Stimulated activated naive CD4-positive, alpha-beta T cell (primary cell): Measurements from ENCODE around the gene ARHGDIA.
"Not testable (repeated sequence)": the region's sequence is repeated elsewhere in the genome, so short reads cannot be mapped to it uniquely, and the experiment has no call there.

ENCODE experiments used
- DNase-seq, 6 experiments: peaks; one replicate each; lab custom pipeline; 2025; lab: John Stamatoyannopoulos, UW

Gene ARHGDIA

DNA sequence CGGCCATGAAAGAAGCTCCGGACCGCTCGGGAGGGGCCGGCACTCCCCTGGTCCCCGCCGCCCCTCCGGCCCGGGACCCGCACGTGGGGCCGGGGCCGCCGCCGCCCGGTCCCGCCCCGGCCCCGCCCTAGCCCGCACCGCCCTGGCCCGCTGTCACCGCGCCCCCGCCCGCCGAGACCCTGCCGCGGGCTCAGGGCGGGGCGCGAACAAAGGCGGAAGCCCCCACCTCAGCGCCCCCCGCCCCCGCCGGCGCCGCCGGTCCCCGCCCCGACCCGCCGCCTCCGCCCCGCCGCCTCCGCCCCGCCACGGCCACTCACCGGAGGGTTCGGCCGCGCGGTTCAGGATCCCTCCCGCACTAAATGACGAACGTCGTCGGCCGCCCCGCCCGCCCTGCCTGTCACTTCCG, at the start of gene ARHGDIA:
ARHGDIA (minus strand) TSS at position 357 of the 406 bp plus-strand sequence. CDS start 1,407 bp downstream, outside the sequence.
- DNase-seq, result no peak

DNA sequence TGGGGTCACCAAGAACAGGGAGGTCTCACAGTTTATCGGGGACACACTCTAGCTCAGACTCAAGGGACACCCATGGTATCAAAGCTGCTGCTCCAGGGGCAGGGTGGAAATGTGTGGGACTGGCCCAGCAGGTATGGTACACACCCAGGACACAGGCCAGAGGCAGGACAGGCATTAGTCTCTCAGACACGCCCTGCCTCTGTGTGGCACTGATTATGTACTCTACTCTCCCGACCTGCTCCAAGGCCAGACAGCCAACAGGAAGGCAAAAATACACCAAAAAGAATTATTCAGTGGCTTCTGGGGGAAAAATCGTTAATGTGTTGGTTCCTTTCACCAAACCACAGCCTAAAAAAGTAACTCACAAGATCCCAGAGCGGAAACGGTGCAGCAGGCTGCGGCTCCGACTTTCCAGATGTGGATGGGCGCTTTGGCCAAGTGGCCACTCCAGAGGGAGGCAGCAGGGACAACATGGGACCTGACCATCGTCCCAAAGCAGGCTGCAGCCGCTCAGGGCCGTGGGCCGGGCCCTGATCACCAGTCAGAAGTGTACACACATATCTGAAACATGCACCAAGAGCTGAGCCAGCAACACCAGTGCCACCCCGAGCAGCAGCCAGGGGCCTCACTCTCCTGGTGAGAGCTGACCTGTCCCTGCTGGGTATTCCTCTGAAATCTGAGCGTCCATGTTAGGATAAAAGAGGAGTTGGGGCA, 47.9 kb upstream of the ARHGDIA start:
- no peak for DNase-seq

DNA sequence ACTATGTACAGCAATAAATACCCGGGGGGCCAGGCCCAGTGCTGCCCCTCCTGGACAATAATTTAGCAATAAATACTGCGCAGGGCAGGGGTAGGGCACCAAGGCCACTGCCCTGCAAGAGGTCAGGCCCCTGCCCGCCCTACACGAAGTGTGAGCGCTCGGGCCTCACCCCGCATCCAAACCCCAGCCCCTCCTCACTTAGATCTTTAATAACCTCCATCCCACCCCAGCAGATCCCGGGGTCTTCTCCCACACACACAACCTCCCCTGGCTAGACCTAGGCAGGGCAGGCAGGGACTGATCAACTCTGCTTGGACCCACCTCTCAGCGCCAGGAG, 47.2 kb upstream of the ARHGDIA start:
- DNase-seq, result not testable (repeated sequence)

DNA sequence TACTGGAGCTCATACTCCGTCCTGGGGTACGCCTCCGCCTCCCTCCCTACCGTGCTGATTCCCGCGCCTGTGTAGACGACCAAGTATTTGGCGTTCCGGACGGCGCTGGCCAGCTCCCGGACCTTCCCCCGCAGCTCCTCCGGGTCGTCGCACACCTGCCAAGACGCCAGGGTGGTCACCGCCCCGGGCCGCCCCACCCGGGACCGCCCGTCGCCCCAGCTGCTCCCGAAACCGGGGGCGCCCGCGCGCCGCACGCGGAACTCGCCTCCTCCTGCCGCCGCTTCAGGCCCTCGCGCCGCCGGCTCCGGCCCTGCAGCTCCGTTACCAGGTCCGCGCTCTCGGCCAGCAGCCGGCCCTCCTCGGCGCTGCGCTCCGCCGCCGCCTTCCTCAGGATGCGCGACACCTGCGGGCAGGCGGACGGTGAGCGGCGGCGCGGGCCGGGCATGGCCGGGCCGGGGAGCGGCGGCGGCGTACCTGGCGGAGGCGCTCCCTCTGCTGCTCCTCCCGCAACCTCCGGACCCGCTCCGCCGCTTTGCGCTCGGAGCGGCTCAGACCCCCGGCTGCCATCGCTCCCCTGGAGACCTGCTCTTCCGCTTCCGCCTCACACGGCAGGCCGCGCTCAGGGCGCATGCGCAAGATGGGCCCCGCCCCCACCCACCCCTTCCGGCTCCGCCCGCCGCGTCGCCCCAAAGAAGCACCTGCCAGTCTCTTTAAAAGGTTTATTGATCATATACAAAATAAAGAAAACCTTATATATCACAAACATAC, 46.6 kb upstream of the ARHGDIA start, which contains the start of gene SIRT7:
SIRT7 (minus strand) TSS at position 612 of the 768 bp plus-strand sequence; CDS start at position 567, 45 bp downstream.
- peak; percentile 80 to 93 (median 86) for DNase-seq

DNA sequence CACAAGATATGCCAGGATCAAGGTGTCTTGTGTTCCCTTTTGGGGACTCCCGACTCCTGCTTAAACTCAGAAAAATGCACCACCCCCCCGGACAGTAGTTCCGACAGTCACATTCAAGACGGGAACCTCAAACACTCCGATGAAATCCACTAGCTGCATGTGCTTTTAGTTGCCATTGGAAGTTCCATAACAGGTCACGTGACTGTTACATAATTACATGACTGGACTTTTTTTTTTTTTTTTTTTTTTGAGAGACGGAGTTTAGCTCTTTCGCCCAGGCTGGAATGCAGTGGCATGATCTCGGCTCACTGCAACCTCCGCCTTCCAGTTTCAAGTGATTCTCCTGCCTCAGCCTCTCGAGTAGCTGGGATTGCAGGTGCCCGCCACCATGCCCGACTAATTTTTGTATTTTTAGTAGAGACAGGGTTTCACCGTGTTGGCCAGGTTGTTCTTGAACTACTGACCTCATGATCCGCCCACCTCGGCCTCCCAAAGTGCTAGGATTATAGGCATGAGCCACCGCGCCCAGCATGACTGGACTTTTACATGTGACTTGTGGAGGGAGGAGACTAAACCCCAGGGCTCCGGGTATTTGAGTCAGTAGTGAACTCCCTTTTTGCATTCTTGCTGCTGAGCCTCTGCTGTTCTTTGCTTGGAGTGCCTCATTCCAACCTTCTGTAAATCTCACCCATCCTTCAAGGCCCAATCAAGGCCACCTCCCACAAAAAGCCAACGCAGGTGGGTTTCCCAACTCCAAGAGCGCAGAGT, 45.3 kb upstream of the ARHGDIA start:
- no peak for DNase-seq

DNA sequence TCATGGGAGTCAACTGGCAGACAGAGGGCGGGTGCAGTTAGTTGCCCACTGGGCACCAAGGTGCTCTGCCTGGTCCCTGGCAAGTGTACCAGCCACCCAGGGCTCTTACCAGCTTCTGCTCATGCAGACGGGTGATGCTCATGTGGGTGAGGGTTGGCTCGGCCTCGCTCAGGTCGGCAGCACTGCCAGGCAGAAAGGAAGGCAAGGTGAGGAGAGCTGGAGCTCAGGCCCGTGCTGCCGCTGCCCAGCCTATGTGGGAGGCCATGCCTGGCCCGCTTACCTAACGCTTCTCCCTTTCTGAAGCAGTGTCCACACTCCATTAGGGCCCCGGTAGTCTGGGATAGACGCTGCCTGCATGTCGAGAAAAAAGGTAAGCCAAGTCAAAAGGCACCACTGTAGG, 44.2 kb upstream of the ARHGDIA start:
- no peak for DNase-seq

DNA sequence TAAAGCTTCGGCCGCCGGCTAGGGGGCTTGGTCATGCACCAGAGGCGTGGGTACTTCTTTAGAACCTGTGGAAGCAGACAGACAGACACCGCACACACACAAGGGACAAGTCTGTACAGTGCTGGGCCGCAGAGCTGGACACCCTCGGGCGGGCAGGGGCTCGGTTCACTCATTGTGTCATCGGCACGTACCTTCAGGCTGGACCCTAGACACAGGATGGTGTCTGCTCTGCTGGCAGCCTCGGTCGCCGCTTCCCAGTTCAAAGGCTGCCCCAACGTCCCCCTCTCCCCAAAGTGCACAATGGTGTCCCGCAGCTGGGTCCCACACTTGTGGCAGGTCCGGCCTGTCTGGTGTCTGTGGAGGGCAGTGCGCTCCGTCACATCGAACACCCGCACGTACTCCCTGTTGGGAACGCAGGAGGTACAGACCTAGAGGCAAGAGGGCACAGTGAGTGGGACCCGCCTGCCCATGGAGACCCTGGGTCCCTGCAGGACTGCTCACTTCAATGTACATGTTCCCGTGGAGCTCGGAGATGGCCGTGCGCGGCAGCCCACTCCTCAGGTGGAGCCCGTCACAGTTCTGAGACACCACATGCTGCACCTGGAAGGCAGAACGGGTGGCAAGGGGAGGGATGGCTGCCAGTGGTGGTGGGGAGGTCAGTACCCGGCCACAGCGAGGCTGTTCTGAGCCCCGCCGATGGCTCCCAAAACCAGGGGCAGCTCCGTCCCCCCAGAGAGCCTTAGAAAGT, 43.1 kb upstream of the ARHGDIA start:
- DNase-seq, result no peak

DNA sequence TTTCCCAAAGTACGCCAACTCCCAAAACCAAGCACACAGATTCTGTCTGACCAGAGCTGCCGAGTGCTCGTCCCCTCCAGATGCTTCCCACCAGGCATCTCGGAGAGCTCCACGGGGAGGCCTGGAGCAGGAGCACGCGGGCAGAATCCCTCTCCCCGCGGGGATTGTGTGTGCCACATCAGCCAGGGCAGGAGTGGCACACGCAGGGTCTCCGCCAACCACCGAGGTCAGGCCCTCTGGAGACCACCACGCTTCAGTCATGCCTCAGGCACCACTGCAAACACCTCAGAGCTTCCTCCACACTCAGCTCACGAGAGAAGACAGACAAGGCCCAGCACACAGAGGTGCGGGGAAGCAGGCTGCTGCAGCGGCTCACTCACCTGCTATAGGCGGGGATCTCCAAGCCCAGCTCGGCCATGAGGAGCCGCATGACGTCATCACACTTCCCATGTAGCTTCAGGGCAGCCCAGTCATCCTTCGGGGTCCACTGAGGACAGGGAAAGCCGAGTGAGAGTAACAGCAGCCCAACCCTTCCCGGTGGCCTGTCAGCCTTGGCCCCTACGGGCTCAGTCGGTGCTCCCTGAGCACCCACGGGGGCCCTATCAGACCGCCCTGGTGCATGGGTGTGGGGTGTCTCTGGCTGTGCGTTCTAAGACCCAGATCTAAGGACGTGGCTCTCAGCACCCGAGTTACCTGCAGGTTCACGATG, 42.4 kb upstream of the ARHGDIA start:
- DNase-seq, result no peak

DNA sequence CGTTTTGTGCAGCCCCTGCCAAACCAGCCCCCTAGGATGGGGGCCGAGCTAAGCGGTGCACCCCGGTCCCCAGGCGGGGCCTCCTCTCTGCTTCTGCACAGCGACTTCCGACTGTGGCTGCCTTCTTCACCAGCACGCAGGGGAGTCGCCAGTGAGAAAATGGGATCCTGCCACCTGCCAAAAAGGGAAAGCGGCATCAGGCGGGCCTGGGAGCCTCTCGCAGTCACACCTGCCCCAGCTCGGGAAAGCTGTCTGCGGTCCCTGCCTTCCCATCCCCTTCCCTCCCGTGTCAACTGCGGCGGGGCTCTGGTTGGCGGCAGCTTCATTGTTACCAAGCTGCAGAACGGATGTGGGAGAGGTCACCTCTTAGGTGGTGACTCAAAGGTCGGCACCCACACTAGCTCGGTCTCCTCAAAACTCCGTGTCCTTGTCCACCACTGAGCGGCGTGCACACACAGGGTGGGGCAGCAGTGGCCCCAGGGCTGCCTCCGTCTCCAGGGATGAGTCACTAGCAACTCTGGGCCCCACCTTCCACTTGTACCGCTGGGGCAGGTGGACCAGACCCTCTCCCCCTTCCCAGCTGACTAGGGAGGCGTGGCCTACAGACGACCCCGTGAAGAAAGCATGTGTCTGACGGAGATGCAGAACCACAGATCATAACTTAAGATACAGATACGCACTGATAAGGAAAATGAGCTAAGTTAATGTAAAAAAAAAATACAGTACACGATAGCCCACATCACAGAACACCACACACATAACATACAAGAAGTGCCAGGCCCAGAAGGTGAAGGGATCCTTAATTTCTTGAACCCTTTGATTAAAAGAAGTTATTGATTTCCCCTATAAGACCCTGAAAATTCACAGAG, 41.5 kb upstream of the ARHGDIA start:
- DNase-seq, result no peak

DNA sequence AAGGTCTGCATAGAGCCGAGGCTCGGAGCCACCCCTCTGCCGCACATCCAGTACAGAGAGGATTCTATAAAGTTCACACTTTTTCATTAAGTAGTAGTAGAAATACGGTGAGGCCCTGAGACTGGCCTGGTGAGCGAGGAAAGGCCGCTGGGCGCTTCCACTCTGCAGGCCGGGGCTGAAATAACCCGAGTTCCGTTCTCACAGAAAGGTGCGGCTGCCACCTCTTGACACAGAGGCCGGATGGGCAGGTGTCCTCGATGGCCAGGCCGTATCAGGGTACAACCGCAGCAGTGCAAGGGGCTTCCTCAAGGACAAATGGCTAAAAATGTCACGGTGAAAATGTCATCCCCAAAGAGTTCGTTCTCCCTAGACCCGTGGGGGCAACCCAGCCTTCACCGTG, 40.8 kb upstream of the ARHGDIA start:
- DNase-seq, result no peak

DNA sequence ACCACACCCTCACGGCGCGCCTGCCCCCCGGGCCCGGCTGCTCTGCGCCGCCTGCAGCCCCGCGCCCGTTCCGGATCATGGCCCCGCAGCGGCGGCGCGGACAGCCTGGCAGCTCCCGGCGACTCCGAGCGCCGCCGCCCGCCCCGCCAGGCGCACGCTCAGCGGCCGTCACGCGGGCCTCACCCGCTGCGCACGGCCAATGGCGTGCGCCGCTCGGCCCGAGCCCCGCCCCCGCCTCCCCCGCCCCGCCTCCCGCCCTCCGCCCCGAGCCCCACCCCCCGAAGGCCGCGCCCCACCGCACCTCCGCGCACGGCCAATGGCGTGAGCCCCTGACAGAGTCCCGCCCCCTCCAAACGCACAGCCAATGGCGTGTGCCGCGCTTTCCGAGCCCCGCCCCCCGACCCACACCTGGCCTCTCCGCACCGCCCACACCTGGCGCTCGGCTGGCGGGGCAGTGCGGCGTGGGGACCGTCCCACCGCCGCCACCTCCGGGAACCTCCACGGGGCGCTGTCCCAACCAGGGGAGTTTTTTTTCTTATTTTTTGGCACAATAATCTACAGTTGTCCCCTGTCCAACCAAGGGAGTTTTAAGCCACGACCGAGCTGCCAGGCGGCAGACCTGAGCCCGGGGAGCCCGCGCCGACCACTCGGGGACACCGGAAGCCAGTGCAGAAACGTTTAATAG, 40.3 kb upstream of the ARHGDIA start, which contains the start of gene PCYT2:
PCYT2 (minus strand) TSS at position 123 of the 685 bp plus-strand sequence; CDS start at position 79, 44 bp downstream.
- DNase-seq, result peak; percentile 82 to 95 (median 92)

DNA sequence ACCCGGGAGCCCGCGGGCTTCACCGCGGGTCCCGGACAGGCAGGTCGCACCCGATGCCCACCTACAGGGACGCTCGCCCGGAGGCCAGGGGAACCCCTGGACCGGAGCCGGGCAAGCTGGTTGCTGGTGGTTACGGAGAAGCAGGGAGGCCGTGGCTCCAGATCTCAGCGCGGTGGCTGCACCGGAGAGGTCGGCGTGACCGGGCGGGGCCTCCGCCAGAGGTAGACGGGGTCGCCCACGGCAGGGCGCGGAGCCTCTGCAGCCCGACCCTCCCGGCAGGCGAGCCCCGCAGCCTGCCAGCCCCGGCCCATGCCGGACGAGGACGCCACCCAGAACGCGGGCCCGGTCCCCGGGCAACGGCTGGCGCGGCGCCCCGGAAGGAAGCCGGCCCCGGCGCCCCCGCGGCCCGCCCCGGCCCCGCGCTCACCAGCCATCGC, 39.7 kb upstream of the ARHGDIA start:
- no peak for DNase-seq

DNA sequence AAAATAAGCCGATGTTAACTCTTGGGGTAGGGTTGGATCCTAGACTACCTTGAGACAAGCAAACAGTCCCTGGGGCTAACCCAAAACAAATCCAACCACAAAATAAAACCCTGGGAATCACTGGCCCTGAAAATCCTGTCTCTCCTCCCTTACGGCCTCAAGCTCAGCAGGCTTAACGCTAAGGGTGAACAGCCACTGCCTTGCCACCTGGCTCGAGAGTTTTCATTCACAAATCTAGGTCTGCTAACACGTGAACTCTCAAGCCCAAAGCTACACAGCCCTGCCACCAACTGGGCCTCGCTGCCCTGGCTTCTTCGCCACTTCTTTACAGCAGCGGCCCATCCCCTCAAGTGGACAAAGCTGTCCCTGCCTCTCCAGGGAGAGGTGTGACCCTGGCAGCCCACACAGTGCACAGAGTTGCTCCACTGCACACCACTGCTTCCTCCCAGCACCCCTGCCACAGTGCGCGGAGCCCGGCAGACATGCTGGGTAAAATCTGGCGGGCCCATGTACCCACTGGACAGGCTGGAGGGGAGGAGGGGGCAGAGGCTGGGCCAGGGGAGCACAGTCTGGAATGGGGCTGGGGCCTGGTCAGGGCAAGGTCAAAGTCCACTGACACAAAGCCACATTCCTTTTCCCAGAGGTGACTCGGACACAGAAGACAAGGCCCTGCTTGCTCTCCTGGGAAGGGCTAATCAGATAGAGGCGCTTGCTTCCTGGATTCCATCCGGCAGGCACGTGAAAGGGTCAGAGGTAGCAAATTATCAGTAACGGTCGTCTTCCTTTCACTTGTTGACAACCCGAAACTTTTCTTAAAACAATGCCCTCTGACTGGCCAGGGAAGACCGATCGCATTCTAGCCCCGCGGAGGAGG, 39.1 kb upstream of the ARHGDIA start:
- no peak for DNase-seq

DNA sequence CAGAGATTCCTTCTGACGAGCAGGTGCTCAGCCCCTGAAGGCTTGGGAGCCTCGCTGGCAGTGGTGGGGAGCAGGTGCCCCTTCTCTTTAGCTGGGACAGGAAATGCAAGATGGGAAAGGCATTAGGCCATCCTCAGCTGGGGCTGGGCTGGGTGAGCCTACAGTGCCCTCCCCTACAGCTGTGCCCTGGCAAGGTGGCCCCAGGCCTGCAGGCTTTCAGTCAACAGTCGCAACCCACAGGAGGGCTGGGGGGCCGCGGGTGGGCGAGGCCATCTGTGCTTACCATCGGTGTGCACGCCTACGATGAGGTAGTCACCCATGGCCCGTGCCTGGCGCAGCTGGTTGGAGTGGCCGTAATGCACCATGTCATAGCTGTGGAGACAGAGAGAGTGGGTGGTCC, 38.1 kb upstream of the ARHGDIA start:
- no peak for DNase-seq

DNA sequence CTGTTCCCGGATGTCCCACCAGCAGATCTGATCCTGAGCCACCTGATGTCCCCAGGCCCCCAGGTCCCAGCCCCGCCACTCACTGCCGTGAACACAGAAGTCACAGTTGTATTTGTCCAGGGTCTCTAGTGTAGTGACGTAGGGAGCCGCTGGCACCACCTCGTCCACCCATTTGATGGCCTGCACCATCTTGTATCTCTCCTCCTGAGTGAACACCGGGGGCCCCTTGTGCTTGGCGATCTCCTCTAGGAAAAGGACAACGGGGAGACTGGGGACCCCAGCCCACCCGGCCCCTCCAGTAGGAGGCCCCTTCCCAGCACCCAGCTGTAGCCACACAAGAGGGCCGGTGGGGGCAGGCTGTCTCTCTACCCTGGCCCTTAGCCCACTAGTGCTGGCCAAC, 37.7 kb upstream of the ARHGDIA start:
- no peak for DNase-seq

DNA sequence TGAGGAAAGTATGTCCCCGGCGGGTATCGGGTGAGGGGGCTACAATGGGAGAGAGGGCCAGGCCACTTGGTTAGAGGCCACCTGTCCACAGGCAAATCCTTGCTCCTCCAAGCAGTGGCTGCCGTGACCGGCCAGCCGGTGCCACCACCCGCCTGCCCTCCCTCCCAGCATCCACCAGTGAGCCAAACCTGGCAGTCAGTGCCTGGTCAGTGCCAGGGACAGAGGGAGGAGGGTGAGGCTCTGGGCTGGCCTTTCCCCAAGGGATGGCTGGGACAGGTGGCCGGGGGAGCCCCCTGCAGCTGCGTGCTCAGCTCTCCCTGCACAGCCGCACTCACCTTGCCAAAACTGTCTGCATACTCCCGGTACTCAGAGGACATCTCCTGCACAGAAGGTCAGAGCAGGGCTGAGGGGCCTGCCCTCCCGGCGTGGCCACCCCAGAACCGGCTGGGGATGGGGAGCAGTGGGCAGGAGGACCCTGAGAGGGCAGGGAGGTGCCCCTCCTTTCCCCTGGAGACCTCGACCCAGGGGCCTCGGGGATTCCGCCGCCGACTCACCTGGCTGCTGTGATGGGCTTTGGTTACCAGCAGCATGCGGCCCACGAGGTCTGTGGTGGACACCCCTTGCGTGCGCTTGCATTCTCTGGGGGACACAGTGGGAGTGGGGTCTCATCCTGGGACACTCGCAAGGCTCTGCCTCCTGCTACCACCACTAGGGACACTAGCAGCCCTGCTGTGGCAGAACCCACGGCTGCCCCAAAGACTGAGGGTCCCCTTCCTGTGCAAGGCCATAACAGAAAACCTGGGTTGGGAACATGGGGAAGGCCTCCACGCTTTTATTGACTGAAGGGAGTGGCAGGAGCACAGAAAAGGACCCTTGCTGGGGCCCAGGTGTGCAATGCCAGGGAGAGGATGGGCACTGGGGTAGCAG, 36.3 kb upstream of the ARHGDIA start:
- DNase-seq, result no peak

DNA sequence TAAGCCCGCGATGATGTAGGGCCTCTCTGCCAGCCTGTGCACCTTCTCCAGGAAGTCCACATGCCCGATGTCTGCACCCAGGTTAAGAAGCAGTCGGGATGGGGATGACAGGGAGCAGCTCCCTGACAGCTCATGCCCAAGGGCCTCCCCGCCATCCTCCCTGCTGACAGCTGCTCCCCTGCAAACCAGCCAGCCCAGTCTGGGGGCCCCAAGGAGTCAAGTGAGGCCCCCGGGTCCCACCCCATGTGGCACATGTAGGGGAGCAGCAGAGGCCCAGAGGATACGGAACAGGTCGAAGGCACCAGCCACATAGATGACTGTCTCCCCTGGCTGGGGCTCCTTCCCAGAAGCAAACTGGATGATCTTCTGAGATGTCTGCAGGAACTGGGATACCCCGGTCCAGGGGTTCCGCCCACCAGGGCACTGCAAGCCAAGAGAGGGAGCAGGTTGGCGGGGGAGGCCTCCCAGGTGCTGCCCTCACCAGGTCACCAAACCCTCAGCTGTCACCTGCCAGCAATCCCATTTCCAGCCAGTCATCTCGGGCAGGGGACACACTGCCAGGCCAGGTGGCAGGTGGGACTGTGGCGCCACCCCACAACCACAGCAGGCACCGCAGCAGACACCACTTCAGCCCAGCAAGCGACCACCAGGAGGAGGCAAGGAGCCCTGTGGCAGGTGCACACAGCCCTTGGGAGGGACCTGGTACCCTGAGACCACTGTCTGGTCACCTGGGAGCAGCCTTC, 35.5 kb upstream of the ARHGDIA start:
- DNase-seq, result no peak
